Measurements from ENCODE around the gene GUCA1A.
A peak's percentile ranks its signal among the peaks of the same experiment; 100 is the strongest.
"Not testable (repeated sequence)": the region's sequence is repeated elsewhere in the genome, so short reads cannot be mapped to it uniquely, and the experiment has no call there.

Gene GUCA1A

GRCh38 chr6:42148058-42148457 lies 25.1 kb upstream of the GUCA1A start:
- no peak for DNase-seq

GRCh38 chr6:42150254-42150653 lies 22.9 kb upstream of the GUCA1A start:
- no peak for DNase-seq

DNA sequence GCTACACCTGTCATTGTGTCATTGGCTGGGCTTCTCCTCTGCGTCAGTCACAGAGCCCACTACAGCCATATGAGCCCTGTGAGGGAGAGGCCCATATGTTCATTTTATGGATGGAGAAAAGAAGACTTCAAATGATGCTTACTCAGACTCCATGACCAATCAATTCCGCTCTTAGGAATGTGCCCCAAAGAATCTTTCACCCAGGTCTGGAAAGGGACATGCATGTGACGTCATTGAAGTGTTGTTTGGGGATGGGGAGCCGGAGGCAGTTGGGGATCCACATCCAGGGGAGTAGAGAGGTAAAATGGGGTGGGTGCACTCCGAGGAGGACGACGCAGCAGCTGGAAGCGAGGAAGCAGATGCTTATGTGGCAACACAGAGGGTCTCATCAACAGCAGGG lies 21.1 kb upstream of the GUCA1A start:
- no peak for DNase-seq

DNA sequence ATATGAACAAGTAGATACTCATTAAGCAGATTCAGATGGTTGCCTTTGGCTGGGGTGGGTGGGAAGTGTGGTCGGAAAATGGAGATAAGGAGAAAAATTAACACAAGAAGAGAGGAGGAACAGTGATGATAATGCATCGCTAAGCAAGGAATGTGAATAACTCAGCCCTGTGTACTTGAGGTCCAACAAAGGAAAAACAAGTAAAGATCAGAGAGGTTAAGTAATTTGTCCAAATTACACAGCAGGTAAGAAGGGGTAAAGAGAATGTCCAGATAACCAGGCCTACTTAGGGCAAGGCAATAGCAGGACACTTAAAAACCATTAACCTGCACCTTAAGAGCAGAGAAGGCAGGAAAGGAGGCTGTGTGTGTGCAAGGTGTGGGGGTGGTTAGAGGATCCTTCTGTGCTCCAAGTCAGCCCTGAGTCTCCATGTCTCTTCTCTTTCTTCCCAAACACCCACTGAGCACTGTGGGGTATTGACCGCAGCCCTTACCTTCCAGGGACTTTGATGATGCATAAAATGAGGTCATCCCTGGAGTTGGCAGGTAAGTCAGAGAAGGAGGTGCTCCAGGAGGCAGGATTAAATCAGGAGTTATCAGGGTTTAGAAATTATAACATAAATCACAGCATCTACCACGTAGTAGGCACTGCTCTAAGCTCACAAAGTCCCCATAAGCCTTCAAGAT lies 20.5 kb upstream of the GUCA1A start:
- not testable (repeated sequence) for DNase-seq

- no peak for DNase-seq
Measured at GRCh38 chr6:42153921-42154320, 19.2 kb upstream of the GUCA1A start.

- no peak for DNase-seq
Measured at GRCh38 chr6:42154461-42155209, 18.5 kb upstream of the GUCA1A start.

- DNase-seq: no peak
Measured at GRCh38 chr6:42155293-42155692, 17.9 kb upstream of the GUCA1A start.

GRCh38 chr6:42156638-42157037 lies 16.5 kb upstream of the GUCA1A start:
- DNase-seq: no peak

GRCh38 chr6:42158011-42158410 lies 15.2 kb upstream of the GUCA1A start:
- DNase-seq: no peak

- DNase-seq: no peak
Measured at GRCh38 chr6:42158631-42159030, 14.5 kb upstream of the GUCA1A start.

DNA sequence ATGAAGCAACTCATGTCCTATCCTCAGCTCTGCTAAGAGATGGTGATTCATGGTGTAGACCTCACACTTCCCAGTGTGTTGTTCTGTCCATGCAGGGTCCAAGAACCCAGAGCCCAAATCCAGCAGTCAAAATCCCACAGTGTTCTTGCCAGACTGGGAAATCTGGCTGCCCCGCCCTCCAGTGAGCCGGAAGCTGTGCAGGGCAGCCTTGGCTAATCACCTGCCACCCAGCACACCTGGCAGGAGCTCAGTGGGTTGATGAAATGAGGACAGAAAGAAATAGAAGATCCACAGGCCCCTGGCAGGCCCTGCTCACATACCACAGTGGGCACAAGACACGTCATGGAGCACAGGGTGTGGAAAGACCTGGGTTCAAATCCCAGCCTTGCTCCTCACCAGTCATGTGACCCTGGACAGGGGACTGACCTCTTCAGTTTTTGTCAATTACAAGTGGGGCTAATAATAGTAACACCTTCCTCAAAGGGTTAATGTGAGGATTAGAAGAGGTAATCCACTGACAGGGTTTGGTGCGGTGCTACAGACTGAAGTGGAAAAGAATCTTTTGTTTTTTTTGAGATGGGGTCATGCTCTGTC lies 13.6 kb upstream of the GUCA1A start:
- no peak for DNase-seq

GRCh38 chr6:42162384-42162783 lies 10.8 kb upstream of the GUCA1A start:
- no peak for DNase-seq

DNA sequence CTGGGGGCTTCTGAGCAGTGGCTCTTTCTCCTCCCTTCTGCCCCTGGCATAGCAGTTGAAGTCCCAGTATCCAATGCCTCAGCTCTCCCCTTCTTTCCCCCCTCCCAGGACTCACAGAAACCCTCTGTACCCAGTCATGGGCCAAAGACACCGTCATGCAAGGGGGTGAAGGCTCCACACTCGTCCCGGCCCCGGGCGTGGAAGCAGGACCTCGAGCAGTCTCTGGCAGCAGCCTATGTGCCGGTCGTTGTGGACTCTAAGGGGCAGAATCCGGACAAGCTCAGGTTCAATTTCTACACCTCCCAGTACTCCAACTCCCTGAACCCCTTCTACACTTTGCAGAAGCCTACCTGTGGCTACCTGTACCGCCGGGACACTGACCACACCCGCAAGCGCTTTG lies 10.4 kb upstream of the GUCA1A start:
- no peak for DNase-seq

GRCh38 chr6:42163981-42164380 lies 9.2 kb upstream of the GUCA1A start:
- DNase-seq: no peak

DNA sequence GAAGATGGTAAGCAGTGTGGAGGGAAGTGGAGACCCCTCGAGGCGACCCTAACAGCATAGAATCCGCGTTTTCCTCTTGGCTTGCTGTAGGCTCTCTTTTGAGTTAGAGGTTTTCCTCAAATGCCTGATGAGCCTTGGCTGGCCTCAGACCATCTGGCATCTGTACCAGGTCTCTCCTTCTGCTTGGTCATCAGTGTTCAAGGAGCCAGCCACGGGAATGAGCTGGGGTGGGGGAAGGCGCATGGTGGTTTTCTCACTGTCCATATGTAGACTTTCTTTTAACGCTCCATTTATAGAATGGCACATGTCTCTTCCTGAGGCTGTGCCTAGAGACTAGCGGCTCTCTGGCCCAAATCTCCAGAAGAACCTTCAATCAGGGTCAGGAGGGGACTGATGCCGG lies 8.1 kb upstream of the GUCA1A start:
- DNase-seq: no peak

- peak; percentile 66 to 77 for DNase-seq
Measured at GRCh38 chr6:42166444-42167141, 6.6 kb upstream of the GUCA1A start.

GRCh38 chr6:42168650-42169049 lies 4.5 kb upstream of the GUCA1A start:
- DNase-seq: no peak

GRCh38 chr6:42169780-42170179 lies 3.4 kb upstream of the GUCA1A start:
- not testable (repeated sequence) for DNase-seq

DNA sequence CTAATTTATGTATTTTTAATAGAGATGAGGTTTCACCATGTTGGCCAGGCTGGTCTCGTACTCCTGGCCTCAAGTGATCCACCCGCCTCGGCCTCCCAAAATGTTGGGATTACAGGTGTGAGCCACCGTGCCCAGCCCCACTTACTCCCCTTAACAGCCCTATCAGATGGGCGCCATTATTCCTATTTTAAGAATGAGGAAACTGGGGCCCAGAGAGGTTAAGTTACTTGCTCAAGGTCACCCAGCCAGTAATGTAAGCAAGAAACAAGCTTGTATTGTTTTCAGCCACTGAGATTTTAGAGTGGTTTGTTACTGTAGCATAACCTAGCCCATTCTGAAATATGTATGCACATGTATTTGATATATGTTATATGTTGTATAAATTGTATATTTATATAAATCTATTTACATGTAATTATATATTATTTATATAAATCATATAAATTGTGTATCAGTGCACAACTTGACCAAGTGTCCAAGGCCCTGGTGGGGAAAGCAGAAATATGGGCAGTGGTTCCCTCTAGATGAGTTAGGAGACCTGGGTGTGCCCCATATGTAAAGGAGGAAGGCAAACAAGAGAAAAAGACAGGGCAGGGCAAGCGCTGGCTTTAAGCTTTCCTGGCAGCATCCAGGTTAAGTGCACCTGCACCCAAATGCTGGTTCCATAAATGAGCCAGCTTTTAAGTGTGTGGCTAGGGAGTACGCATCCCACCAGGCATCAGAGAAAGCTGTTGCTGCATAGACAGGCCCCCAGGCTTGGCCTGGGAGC lies 1.2 kb upstream of the GUCA1A start:
- no peak for DNase-seq

DNA sequence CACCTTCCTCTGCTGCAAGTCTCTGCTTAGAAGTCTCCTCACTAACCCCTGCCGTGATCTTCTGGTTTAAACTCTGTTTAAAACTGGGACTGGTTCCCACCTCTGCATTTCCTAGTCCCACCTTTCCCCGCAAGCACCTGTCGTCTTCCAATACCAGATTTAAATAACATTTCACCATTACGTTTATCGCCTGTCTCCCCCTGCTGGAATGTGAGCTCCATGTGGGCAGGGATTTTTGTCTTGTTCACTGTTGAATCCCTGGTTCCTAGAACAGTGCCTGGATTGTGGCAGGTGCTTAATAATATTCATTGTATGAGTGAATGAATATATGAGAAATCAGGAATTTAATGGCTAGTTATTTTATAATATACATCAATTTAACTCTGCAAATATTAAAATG lies 2.7 kb downstream of the GUCA1A start:
- no peak for DNase-seq

DNA sequence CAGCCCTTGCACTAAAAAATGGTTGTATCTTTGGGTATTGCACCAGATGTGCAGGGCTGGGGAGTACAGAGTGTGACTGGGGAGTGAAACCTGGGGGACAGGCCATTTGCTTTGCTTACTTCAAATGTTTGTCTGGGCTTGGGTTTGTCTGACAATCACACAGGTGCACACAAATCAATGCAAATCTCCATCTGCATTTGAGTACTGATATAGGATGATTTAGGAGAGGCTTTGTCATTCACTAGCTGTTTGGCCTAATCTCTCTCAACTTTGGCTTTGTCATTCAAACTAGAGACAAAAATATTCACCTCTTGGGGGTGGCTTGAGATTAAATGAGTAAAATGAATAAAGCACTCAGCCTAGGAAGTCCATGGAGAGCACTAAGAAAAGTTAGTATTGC lies 3.8 kb downstream of the GUCA1A start:
- no peak for DNase-seq

DNA sequence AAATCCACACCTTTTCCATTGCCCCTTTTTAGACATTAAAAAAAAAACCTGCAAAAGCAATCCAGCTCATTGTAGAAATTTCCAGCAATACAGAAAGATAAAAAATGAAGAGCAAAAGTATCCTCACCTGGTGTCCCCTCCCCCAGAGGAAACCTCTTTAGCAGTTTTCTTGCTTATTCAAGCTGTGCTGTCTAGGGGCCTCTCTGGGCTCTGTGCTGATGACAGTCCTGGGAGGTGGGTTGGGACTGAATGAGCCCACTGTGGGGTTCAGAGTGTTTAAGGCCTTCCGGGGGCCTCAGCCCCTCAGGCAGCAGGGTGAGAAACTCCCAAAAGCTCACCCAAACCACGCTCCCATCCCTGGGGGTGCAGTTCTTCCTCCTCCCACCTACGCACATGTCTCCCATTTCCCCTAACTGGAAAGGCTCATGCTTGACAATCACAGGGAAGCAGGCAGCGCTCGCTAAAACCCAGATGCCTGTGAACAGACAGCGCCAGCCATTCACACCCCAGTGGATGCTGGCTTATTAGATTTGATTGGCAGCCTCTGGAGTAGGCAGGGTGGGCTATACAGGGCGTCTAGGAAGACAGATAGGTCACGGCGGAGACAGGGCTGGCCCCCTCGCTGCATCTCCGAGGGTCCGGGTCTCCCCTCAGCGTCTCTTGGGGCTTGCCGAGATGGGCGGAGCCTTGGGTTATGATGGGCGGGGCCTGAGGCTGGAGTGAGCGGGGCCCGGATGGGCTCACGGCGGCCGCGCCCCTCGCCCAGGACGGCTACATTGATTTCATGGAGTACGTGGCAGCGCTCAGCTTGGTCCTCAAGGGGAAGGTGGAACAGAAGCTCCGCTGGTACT lies 4.6 kb downstream of the GUCA1A start:
- peak in 1 of 2 donors; percentile 2 for DNase-seq
